HG02970 (cell line): ENCODE data around the gene RYR1.
"Not testable (repeated sequence)": the region's sequence is repeated elsewhere in the genome, so short reads cannot be mapped to it uniquely, and the experiment has no call there.

Source experiments
- ATAC-seq: cut with Tn5 transposase; IDR thresholded peaks from one replicate; pipeline ENCODE4 v1.9.1; 2021; ENCODE audit warnings: mild to moderate bottlenecking, moderate library complexity, moderate number of reproducible peaks; ENCODE audit not compliant: unreplicated experiment, low FRiP score

RYR1 gene

GRCh38 chr19:38557205-38557799 is 123.8 kb downstream of the RYR1 start:
- no peak for ATAC-seq

- not testable (repeated sequence) for ATAC-seq
These were observed 125.4 kb downstream of the RYR1 start for GRCh38 chr19:38558933-38559332.

GRCh38 chr19:38559428-38560401 is 126.2 kb downstream of the RYR1 start:
- ATAC-seq, result peak; percentile 59

- ATAC-seq, result no peak
These were observed 127.6 kb downstream of the RYR1 start for GRCh38 chr19:38561053-38561606.

- ATAC-seq, result no peak
These were observed 128.2 kb downstream of the RYR1 start for GRCh38 chr19:38561658-38562057.

- no peak for ATAC-seq
These were observed 128.6 kb downstream of the RYR1 start for GRCh38 chr19:38562096-38562495.

GRCh38 chr19:38563475-38563874 is 130.0 kb downstream of the RYR1 start:
- ATAC-seq, result no peak

- ATAC-seq, result no peak
These were observed 131.6 kb downstream of the RYR1 start for GRCh38 chr19:38564981-38565690.

- ATAC-seq, result no peak
These were observed 132.2 kb downstream of the RYR1 start for GRCh38 chr19:38565691-38566105.

- no peak for ATAC-seq
These were observed 136.0 kb downstream of the RYR1 start for GRCh38 chr19:38569368-38569983.

- ATAC-seq, result no peak
These were observed 138.2 kb downstream of the RYR1 start for GRCh38 chr19:38571682-38572081.

GRCh38 chr19:38577826-38578225 is 144.3 kb downstream of the RYR1 start:
- ATAC-seq, result no peak

- ATAC-seq, result not testable (repeated sequence)
These were observed 145.8 kb downstream of the RYR1 start for GRCh38 chr19:38579304-38579703.

GRCh38 chr19:38580080-38580479 is 146.6 kb downstream of the RYR1 start:
- no peak for ATAC-seq

GRCh38 chr19:38583219-38583984 is 149.9 kb downstream of the RYR1 start:
- no peak for ATAC-seq

- ATAC-seq, result no peak
These were observed 150.5 kb downstream of the RYR1 start for GRCh38 chr19:38583985-38584305.

- ATAC-seq, result no peak
These were observed 154.1 kb downstream of the RYR1 start for GRCh38 chr19:38587562-38587961.

GRCh38 chr19:38588041-38588440 is 154.6 kb downstream of the RYR1 start:
- ATAC-seq, result no peak

GRCh38 chr19:38592940-38593339 is 159.4 kb downstream of the RYR1 start:
- no peak for ATAC-seq
